GM11168 (cell line): ENCODE results near the gene ARMC9.
"Not testable (repeated sequence)": the region's sequence is repeated elsewhere in the genome, so short reads cannot be mapped to it uniquely, and the experiment has no call there.

Source experiments
- in situ Hi-C: fragments of 300-500 bp; cut with MboI; formaldehyde crosslinking; loops from one replicate; pipeline ENCODE4 v1.12.0; 2022; ENCODE audit warnings: low sequenced_read_pairs; ENCODE audit not compliant: unreplicated experiment

The ARMC9 gene

GRCh38 chr2:231181860-231182512 lies 16.4 kb upstream of the ARMC9 start:
- in situ Hi-C loops, result no loop called here

GRCh38 chr2:231182513-231182899 lies 15.9 kb upstream of the ARMC9 start:
- in situ Hi-C loops, result no loop called here

- in situ Hi-C loops, result no loop called here
These were observed 14.6 kb upstream of the ARMC9 start for GRCh38 chr2:231183851-231184250.

GRCh38 chr2:231184319-231184718 lies 14.1 kb upstream of the ARMC9 start:
- in situ Hi-C loops, result no loop called here

- in situ Hi-C loops, result no loop called here
These were observed 13.2 kb upstream of the ARMC9 start for GRCh38 chr2:231185050-231185725.

- in situ Hi-C loops, result no loop called here
These were observed 12.5 kb upstream of the ARMC9 start for GRCh38 chr2:231185886-231186285.

- in situ Hi-C loops, result no loop called here
These were observed 12.1 kb upstream of the ARMC9 start for GRCh38 chr2:231186325-231186724.

GRCh38 chr2:231187736-231188505 lies 10.5 kb upstream of the ARMC9 start:
- in situ Hi-C loops, result no loop called here

- in situ Hi-C loops, result no loop called here
These were observed 9.8 kb upstream of the ARMC9 start for GRCh38 chr2:231188506-231189170.

- in situ Hi-C loops, result no loop called here
These were observed 9.3 kb upstream of the ARMC9 start for GRCh38 chr2:231189171-231189530.

- in situ Hi-C loops, result no loop called here
These were observed 8.6 kb upstream of the ARMC9 start for GRCh38 chr2:231189571-231190495.

- in situ Hi-C loops, result no loop called here
These were observed 7.8 kb upstream of the ARMC9 start for GRCh38 chr2:231190531-231191197.

- in situ Hi-C loops, result no loop called here
These were observed 6.2 kb upstream of the ARMC9 start for GRCh38 chr2:231191896-231192872.

- in situ Hi-C loops, result no loop called here
These were observed 5.2 kb upstream of the ARMC9 start for GRCh38 chr2:231193216-231193615.

- in situ Hi-C loops, result no loop called here
These were observed 1.8 kb upstream of the ARMC9 start for GRCh38 chr2:231196592-231196991.

- in situ Hi-C loops, result not testable (repeated sequence)
These were observed 1.2 kb upstream of the ARMC9 start for GRCh38 chr2:231197196-231197595.

GRCh38 chr2:231197706-231198290 lies 633 bp upstream of the ARMC9 start:
- in situ Hi-C loops, result no loop called here

GRCh38 chr2:231199219-231199618 lies 788 bp downstream of the ARMC9 start:
- in situ Hi-C loops, result no loop called here
